Mesendoderm (in vitro differentiated cells): ENCODE data around the gene RFK.

Experiments used
- DNase-seq: peaks from one replicate; pipeline ENCODE4 v3.0.0; 2013
- H2AK5ac ChIP-seq: 2 replicates; pipeline ENCODE4 v1.6.1; 2013; ENCODE audit warnings: low read length, inconsistent platforms
- H2BK120ac ChIP-seq: 2 replicates; pipeline ENCODE4 v1.6.1; 2013; ENCODE audit warnings: low read depth, mild to moderate bottlenecking, low read length, moderate library complexity, mixed read lengths
- H2BK15ac ChIP-seq: replicated peaks from 2 replicates; pipeline ENCODE4 v1.6.1; 2013; ENCODE audit warnings: low read depth, mild to moderate bottlenecking, moderate library complexity
- H2BK5ac ChIP-seq: 2 replicates; pipeline ENCODE4 v1.6.1; 2013; ENCODE audit warnings: low read length, inconsistent platforms
- H3K18ac ChIP-seq: 2 replicates; pipeline ENCODE4 v1.6.1; 2013; ENCODE audit warnings: mild to moderate bottlenecking, low read length, mixed read lengths
- H3K23ac ChIP-seq: one replicate; pipeline ENCODE4 v1.6.1; 2013; ENCODE audit warnings: low read length
- H3K27ac ChIP-seq: 2 replicates; pipeline ENCODE4 v1.5.1; 2013; ENCODE audit warnings: low read depth, mild to moderate bottlenecking, inconsistent platforms, low read length, moderate library complexity
- H3K27me3 ChIP-seq: 2 replicates; pipeline ENCODE4 v1.6.1; 2013; ENCODE audit warnings: low read length, control low read depth, mild to moderate bottlenecking, inconsistent platforms; ENCODE audit not compliant: insufficient read depth, poor library complexity
- H3K36me3 ChIP-seq: 2 replicates; pipeline ENCODE4 v1.6.1; 2013; ENCODE audit warnings: low read length, inconsistent platforms; ENCODE audit not compliant: control insufficient read depth, insufficient read depth
- H3K4ac ChIP-seq: one replicate; pipeline ENCODE4 v1.6.1; 2013; ENCODE audit warnings: low read depth, mild to moderate bottlenecking, low read length, moderate library complexity
- H3K4me1 ChIP-seq: 2 replicates; pipeline ENCODE4 v1.6.1; 2013; ENCODE audit warnings: low read depth, low read length, inconsistent platforms; ENCODE audit not compliant: control insufficient read depth
- H3K4me2 ChIP-seq: 2 replicates; pipeline ENCODE4 v1.6.1; 2013; ENCODE audit warnings: low read length
- H3K4me3 ChIP-seq: 2 replicates; pipeline ENCODE4 v1.5.1; 2013; ENCODE audit warnings: mild to moderate bottlenecking, low read length
- H3K56ac ChIP-seq: one replicate; pipeline ENCODE4 v1.6.1; 2013; ENCODE audit warnings: low read length
- H3K79me1 ChIP-seq: 2 replicates; pipeline ENCODE4 v1.6.1; 2013; ENCODE audit warnings: low read length, inconsistent platforms
- H3K79me2 ChIP-seq: 2 replicates; pipeline ENCODE4 v1.6.1; 2013; ENCODE audit warnings: mild to moderate bottlenecking, low read length; ENCODE audit not compliant: control insufficient read depth, insufficient read depth
- H3K9ac ChIP-seq: 2 replicates; pipeline ENCODE4 v1.6.1; 2013; ENCODE audit warnings: low read length, inconsistent platforms
- H4K5ac ChIP-seq: one replicate; pipeline ENCODE4 v1.6.1; 2013; ENCODE audit warnings: low read length
- H4K8ac ChIP-seq: one replicate; pipeline ENCODE4 v1.6.1; 2013; ENCODE audit warnings: low read depth, mild to moderate bottlenecking, control low read depth, low read length, moderate library complexity
- WGBS: extraction: QIAGEN DNeasy Blood & Tissue Kit; methylation state at CpG from one replicate; pipeline ENCODE4 v1.1.7; 2013; ENCODE audit warnings: low lambda C conversion rate, missing lambda C conversion rate; ENCODE audit not compliant: insufficient coverage; ENCODE audit errors: extremely low coverage; 5-methylcytosine and 5-hydroxymethylcytosine counted together

RFK gene

GRCh38 chr9:76415731-76416130, 21.5 kb upstream of the RFK start:
- Histone ChIP-seq H3K27ac (no peak overlapping the region), H3K56ac (no peak overlapping the region)

GRCh38 chr9:76415154-76415553, 20.9 kb upstream of the RFK start:
- Histone ChIP-seq H3K79me1 (no peaks in the 10 kb centered on the region), H3K4me3 (no peak overlapping the region), H3K36me3 (no peaks in the 10 kb centered on the region), H3K4me2 (no peak overlapping the region), H4K8ac (no peak overlapping the region), H3K18ac (no peak overlapping the region), H3K9ac (no peak overlapping the region), H3K79me2 (no peaks in the 10 kb centered on the region), H3K56ac (no peak overlapping the region), H2AK5ac (no peak overlapping the region), H3K4me1 (no peaks in the 10 kb centered on the region), H3K4ac (no peak overlapping the region), H3K27me3 (no peaks in the 10 kb centered on the region), H2BK5ac (no peak overlapping the region), H2BK15ac (no peak overlapping the region), H3K27ac (no peak overlapping the region), H4K5ac (no peak overlapping the region), H3K23ac (no peak overlapping the region), H2BK120ac (no peak overlapping the region)
- WGBS: no CpG with 5 or more reads among the region's 2 CpGs
- no peak for DNase-seq

More at GRCh38 chr9:76415731-76416130, 21.5 kb upstream of the RFK start:
- Histone ChIP-seq H3K18ac (no peak overlapping the region), H3K36me3 (no peaks in the 10 kb centered on the region), H3K4me3 (no peak overlapping the region), H2BK15ac (no peak overlapping the region), H3K4ac (no peak overlapping the region), H4K5ac (no peak overlapping the region), H3K4me2 (no peak overlapping the region), H2BK5ac (no peak overlapping the region), H3K27me3 (no peaks in the 10 kb centered on the region), H2BK120ac (no peak overlapping the region), H3K23ac (no peak overlapping the region), H3K4me1 (no peaks in the 10 kb centered on the region), H3K79me1 (no peaks in the 10 kb centered on the region), H3K79me2 (no peaks in the 10 kb centered on the region), H2AK5ac (no peak overlapping the region), H4K8ac (no peak overlapping the region), H3K9ac (no peak overlapping the region)
- DNase-seq: no peak

- Histone ChIP-seq H3K9ac (no peak overlapping the region), H3K27ac (no peak overlapping the region), H2BK15ac (no peak overlapping the region), H3K79me1 (no peaks in the 10 kb centered on the region), H2AK5ac (no peak overlapping the region), H3K27me3 (no peaks in the 10 kb centered on the region), H3K56ac (no peak overlapping the region), H3K36me3 (no peaks in the 10 kb centered on the region), H3K4me3 (no peak overlapping the region), H3K4me1 (no peaks in the 10 kb centered on the region), H3K18ac (no peak overlapping the region), H3K79me2 (no peaks in the 10 kb centered on the region), H3K4ac (no peak overlapping the region), H3K4me2 (no peak overlapping the region), H2BK5ac (no peak overlapping the region), H2BK120ac (no peak overlapping the region), H3K23ac (no peak overlapping the region), H4K8ac (no peak overlapping the region), H4K5ac (no peak overlapping the region)
- WGBS: no CpG with 5 or more reads among the region's 4 CpGs
- no peak for DNase-seq
Observed at GRCh38 chr9:76414661-76415060, 20.4 kb upstream of the RFK start.

GRCh38 chr9:76413658-76414057, 19.4 kb upstream of the RFK start:
- H3K4me3 ChIP-seq: no peak overlapping the region
- H3K27me3 ChIP-seq: no peaks in the 10 kb centered on the region
- H3K36me3 ChIP-seq: no peaks in the 10 kb centered on the region
- H3K56ac ChIP-seq: no peak overlapping the region
- H2BK15ac ChIP-seq: no peak overlapping the region
- no peak overlapping the region for H3K27ac ChIP-seq
- no peak for DNase-seq
- no peak overlapping the region for H2BK5ac ChIP-seq
- no peaks in the 10 kb centered on the region for H3K79me1 ChIP-seq
- no peak overlapping the region for H4K8ac ChIP-seq
- H3K23ac ChIP-seq: no peak overlapping the region
- H2AK5ac ChIP-seq: no peak overlapping the region
- no peaks in the 10 kb centered on the region for H3K79me2 ChIP-seq
- H3K9ac ChIP-seq: no peak overlapping the region
- H2BK120ac ChIP-seq: no peak overlapping the region
- no peak overlapping the region for H3K4ac ChIP-seq
- no peaks in the 10 kb centered on the region for H3K4me1 ChIP-seq
- no peak overlapping the region for H3K4me2 ChIP-seq
- H3K18ac ChIP-seq: no peak overlapping the region
- H4K5ac ChIP-seq: no peak overlapping the region

- Histone ChIP-seq H2BK15ac (no peak overlapping the region), H3K56ac (no peak overlapping the region), H3K79me1 (no peaks in the 10 kb centered on the region), H2AK5ac (no peak overlapping the region), H3K4ac (no peak overlapping the region), H3K27me3 (no peaks in the 10 kb centered on the region), H3K4me1 (no peaks in the 10 kb centered on the region), H4K8ac (no peak overlapping the region), H3K4me2 (no peak overlapping the region), H3K36me3 (no peaks in the 10 kb centered on the region), H3K79me2 (no peaks in the 10 kb centered on the region), H3K23ac (no peak overlapping the region), H3K27ac (no peak overlapping the region), H2BK120ac (no peak overlapping the region), H3K4me3 (no peak overlapping the region), H4K5ac (no peak overlapping the region), H2BK5ac (no peak overlapping the region), H3K9ac (no peak overlapping the region), H3K18ac (no peak overlapping the region)
- WGBS: no CpG with 5 or more reads among the region's 2 CpGs
- no peak for DNase-seq
Observed at GRCh38 chr9:76412638-76413037, 18.4 kb upstream of the RFK start.

- Histone ChIP-seq H3K9ac (no peak overlapping the region), H3K36me3 (no peaks in the 10 kb centered on the region), H2AK5ac (no peak overlapping the region), H3K79me2 (no peaks in the 10 kb centered on the region), H3K4ac (no peak overlapping the region), H3K4me1 (no peaks in the 10 kb centered on the region), H2BK15ac (no peak overlapping the region), H3K27ac (no peak overlapping the region), H3K23ac (no peak overlapping the region), H3K56ac (no peak overlapping the region), H3K79me1 (no peaks in the 10 kb centered on the region), H3K4me2 (no peak overlapping the region), H2BK120ac (no peak overlapping the region), H3K4me3 (no peak overlapping the region), H3K27me3 (no peaks in the 10 kb centered on the region), H3K18ac (no peak overlapping the region), H4K5ac (no peak overlapping the region), H2BK5ac (no peak overlapping the region), H4K8ac (no peak overlapping the region)
- no peak for DNase-seq
Observed at GRCh38 chr9:76405868-76406267, 11.6 kb upstream of the RFK start.
